NCI-H1694 treated with DMSO at 0.1 percent for 48 hours (cell line): ENCODE measurements around the gene COMMD2.

ENCODE experiments used
- DNase-seq: peaks from one replicate; lab custom pipeline; 2025; lab: John Stamatoyannopoulos, UW

Gene COMMD2

DNA sequence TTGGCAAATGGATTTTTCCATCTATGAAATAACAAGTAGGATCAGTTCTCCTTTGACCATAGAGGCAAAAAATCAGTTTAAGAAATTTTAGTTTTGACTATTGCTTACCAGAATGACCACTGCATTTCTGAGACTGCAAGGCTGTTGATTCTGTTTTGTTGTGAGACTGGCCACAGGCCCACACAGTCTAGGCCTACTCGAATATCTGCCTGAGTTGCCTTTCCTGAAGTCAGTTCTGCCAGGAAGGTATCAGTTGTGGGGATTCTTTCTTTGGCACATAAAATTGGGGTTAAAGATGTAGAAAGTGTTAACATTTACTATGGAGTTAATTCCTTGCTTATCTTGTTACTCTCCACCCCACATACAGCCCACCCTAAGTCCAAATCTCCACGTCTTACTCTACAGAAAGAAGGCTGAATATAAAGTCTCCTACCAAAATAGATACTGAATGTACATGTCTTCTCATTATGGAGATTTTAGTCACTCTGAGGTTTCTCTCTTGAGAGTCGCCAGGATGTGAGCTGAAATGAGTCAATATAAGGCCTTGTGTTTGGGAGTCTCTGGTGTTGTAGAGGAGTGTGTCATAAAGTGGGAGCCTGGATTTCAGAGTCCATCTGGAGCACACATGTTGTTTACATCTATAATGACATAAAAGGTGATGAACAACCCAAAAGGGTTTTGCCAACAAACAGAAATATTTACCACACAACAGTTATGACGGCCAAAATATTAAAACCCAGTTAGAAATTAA lies 49.4 kb downstream of the COMMD2 start:
- DNase-seq = no peak

DNA sequence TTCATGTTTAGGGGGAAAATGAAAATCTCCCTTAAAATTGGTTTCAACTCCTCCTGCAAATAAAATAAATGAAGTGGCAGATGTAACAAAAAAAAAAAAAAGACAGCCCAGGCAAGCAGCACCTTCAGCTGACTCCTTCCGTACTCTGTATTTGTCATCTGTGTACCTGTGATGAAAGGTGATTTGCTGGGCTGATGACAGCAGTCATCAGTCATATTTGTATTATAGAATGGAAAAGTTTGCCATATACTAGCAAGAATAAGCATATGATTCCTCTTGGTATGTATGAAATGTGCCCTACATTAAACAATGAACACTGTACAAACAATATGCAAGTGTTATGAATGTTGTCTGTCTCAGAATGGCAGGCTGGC lies 50.3 kb downstream of the COMMD2 start:
- DNase-seq = no peak

- DNase-seq = no peak
These were observed 50.9 kb downstream of the COMMD2 start for GRCh38 chr3:149701206-149701976.
